ENCODE measurements around the gene IL20. TPM values are rescaled to one million over a fixed set of nuclear protein-coding genes. Genes with fewer than 3 reads are reported as not detected.

IL20 gene
- total RNA-seq, 1 experiment from 2014 or later: not detected

Other genes with a start within 250 kb of the IL20 start
- gene DYRK3, start 230.1 kb upstream of the IL20 start, total RNA-seq (2014; rRNA removed; shearing (Covaris generic)): 12.5 and 13.8 TPM in 2 replicates
- gene MAPKAPK2, start 180.7 kb upstream of the IL20 start, total RNA-seq (2014; rRNA removed; shearing (Covaris generic)): 20.7 and 28.6 TPM in 2 replicates
- 0.24 TPM in 1 of 2 replicates, not detected in the other for gene IL19, start 94.8 kb upstream of the IL20 start, total RNA-seq (2014; rRNA removed; shearing (Covaris generic))
- gene IL10, start 93.1 kb upstream of the IL20 start, total RNA-seq (2014; rRNA removed; shearing (Covaris generic)): not detected in 2 replicates
- 2.1 and 2.6 TPM in 2 replicates for gene IL24, start 31.8 kb downstream of the IL20 start, total RNA-seq (2014; rRNA removed; shearing (Covaris generic))
- 0.68 and 1.7 TPM in 2 replicates for gene FCMR, start 56.3 kb downstream of the IL20 start, total RNA-seq (2014; rRNA removed; shearing (Covaris generic))
- gene PIGR, start 80.8 kb downstream of the IL20 start, total RNA-seq (2014; rRNA removed; shearing (Covaris generic)): not detected in 2 replicates
- not detected in 2 replicates for gene FCAMR, start 104.8 kb downstream of the IL20 start, total RNA-seq (2014; rRNA removed; shearing (Covaris generic))
- 0.10 and 0.12 TPM in 2 replicates for gene C1orf116, start 167.1 kb downstream of the IL20 start, total RNA-seq (2014; rRNA removed; shearing (Covaris generic))
- gene YOD1, start 185.6 kb downstream of the IL20 start, total RNA-seq (2014; rRNA removed; shearing (Covaris generic)): 6.9 and 7.8 TPM in 2 replicates
- 2.8 and 3.2 TPM in 2 replicates for gene PFKFB2, start 187.7 kb downstream of the IL20 start, total RNA-seq (2014; rRNA removed; shearing (Covaris generic))
- gene C4BPB, start 223.2 kb downstream of the IL20 start, total RNA-seq (2014; rRNA removed; shearing (Covaris generic)): not detected in 2 replicates
- not detected in 2 replicates for gene C4BPA, start 238.6 kb downstream of the IL20 start, total RNA-seq (2014; rRNA removed; shearing (Covaris generic))